Measurements from ENCODE around the gene AZIN2.
"Not testable (repeated sequence)": the region's sequence is repeated elsewhere in the genome, so short reads cannot be mapped to it uniquely, and the experiment has no call there.

Gene AZIN2

DNA sequence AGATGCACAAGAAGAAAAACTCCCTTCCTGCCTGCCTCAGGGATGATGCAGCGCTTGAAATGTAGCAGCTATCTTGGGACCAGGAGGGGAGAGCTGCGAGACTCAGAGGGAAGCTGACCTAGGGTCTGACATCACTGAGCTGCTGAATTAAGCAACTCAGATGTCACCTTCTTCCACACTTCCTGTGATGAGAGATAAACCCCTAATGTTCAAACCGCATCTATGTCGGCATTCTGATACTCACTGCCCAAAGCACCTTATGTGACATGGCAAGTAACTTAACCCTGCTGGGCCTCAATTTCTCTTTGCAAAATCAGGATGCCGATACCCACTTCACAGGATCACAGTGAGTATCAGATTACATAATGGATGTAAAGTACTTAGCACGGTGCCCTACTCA, 35.1 kb upstream of the AZIN2 start:
- no peaks in the 10 kb centered on the region for H3K4me1 ChIP-seq (ENCODE audit: insufficient read depth, low read length)
- 85% methylated on average over 5 of the region's 6 CpGs for WGBS
- no peak overlapping the region for H3K4me3 ChIP-seq (ENCODE audit: low read length)

DNA sequence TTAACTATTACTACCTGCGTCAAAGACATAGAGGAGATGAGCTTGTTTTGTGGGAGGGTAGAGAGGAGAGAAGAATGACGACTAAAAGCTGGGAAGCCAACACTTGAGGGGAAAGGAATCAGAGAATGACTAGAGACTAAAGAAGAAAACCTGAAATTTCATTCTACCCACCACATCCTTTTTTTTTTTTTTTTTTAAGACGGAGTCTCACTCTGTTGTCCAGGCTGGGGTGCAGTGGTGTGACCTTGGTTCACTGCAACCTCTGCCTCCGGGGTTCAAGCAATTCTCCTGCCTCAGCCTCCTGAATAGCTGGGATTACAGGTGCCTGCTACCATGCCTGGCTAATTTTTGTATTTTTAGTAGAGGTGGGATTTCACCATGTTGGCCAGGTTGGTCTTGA, 34.7 kb upstream of the AZIN2 start:
- H3K9me3 ChIP-seq (ENCODE audit: insufficient read depth, low read depth, low read length); H3K27ac ChIP-seq (ENCODE audit: low read depth, low read length); H3K9ac ChIP-seq (ENCODE audit: low read depth, low read length); H3K36me3 ChIP-seq (ENCODE audit: insufficient read depth, low read length); H3K4me1 ChIP-seq (ENCODE audit: insufficient read depth, low read length); H3K27me3 ChIP-seq (ENCODE audit: insufficient read depth, low read length); H3K4me3 ChIP-seq (ENCODE audit: low read length): not testable (repeated sequence)
- WGBS, result 89% methylated on average over 3 of the region's 4 CpGs

More for the DNA sequence above, 35.1 kb upstream of the AZIN2 start:
- Histone ChIP-seq H3K9me3 (ENCODE audit: insufficient read depth, low read depth, low read length) (peaks cover 7% of the 10 kb centered on the region), H3K9ac (ENCODE audit: low read depth, low read length) (no peak overlapping the region), H3K27me3 (ENCODE audit: insufficient read depth, low read length) (no peaks in the 10 kb centered on the region), H3K27ac (ENCODE audit: low read depth, low read length) (no peak overlapping the region), H3K36me3 (ENCODE audit: insufficient read depth, low read length) (no peaks in the 10 kb centered on the region)

GRCh38 chr1:33047290-33047689, 33.7 kb upstream of the AZIN2 start:
- no peaks in the 10 kb centered on the region for H3K4me1 ChIP-seq (ENCODE audit: insufficient read depth, low read length)
- no peak overlapping the region for H3K4me3 ChIP-seq (ENCODE audit: low read length)
- WGBS, result 100% methylated on average over 2 of the region's 2 CpGs
- no peaks in the 10 kb centered on the region for H3K36me3 ChIP-seq (ENCODE audit: insufficient read depth, low read length)
- peaks cover 7% of the 10 kb centered on the region for H3K9me3 ChIP-seq (ENCODE audit: insufficient read depth, low read depth, low read length)
- H3K9ac ChIP-seq (ENCODE audit: low read depth, low read length), result no peak overlapping the region
- no peaks in the 10 kb centered on the region for H3K27me3 ChIP-seq (ENCODE audit: insufficient read depth, low read length)
- H3K27ac ChIP-seq (ENCODE audit: low read depth, low read length), result no peak overlapping the region

DNA sequence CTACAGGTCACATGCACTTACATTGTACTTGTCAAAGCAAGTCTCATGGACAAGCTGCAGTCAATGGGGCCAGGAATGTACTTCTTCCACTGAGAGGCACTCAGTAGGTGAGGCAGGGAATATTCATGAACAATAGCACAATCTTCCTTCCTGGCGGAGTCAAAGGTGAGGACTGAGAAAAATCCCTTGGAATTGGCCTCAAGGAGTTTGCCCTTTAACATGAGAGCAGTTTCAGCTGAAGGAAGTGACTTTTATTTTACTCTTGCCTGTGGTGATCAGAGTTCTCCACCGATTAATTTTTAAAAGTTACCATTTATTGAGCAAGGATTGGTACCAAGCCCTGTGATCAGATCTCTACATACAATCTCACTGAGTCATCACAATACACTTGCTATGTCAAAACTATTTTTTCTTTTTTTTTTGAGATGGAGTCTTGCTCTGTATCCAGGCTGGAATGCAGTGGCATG, 33.1 kb upstream of the AZIN2 start:
- WGBS, result 96% methylated on average over 2 of the region's 2 CpGs
- no peaks in the 10 kb centered on the region for H3K36me3 ChIP-seq (ENCODE audit: insufficient read depth, low read length)
- H3K9ac ChIP-seq (ENCODE audit: low read depth, low read length), result no peak overlapping the region
- H3K4me3 ChIP-seq (ENCODE audit: low read length), result no peak overlapping the region
- H3K27me3 ChIP-seq (ENCODE audit: insufficient read depth, low read length), result no peaks in the 10 kb centered on the region
- no peaks in the 10 kb centered on the region for H3K4me1 ChIP-seq (ENCODE audit: insufficient read depth, low read length)
- H3K9me3 ChIP-seq (ENCODE audit: insufficient read depth, low read depth, low read length), result peaks cover 7% of the 10 kb centered on the region
- no peak overlapping the region for H3K27ac ChIP-seq (ENCODE audit: low read depth, low read length)

- Histone ChIP-seq H3K4me3 (ENCODE audit: low read length) (no peak overlapping the region), H3K27me3 (ENCODE audit: insufficient read depth, low read length) (no peaks in the 10 kb centered on the region), H3K4me1 (ENCODE audit: insufficient read depth, low read length) (no peaks in the 10 kb centered on the region), H3K36me3 (ENCODE audit: insufficient read depth, low read length) (no peaks in the 10 kb centered on the region), H3K9me3 (ENCODE audit: insufficient read depth, low read depth, low read length) (peaks cover 8% of the 10 kb centered on the region), H3K27ac (ENCODE audit: low read depth, low read length) (no peak overlapping the region), H3K9ac (ENCODE audit: low read depth, low read length) (no peak overlapping the region)
- WGBS, result 87% methylated on average over 3 of the region's 3 CpGs
Measured at GRCh38 chr1:33048426-33048825, 32.5 kb upstream of the AZIN2 start.

DNA sequence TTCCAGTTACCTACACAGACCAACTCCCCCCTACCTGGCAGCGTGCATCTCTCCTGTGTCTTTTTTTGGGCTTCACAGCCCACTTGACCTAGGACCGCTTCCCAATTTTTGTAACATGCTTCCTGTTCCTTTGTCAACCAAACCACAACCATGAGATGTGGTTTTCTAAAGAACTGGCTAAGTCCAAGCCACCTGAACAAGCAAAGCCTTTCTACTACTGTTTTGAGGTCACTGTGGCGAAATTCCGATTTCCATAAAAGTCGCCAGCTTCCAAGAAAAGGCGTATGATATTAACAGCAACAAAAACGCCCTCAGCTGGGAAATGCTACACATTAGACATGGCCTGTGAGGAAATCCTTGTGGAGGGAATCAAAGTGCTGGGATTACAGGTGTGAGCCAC, 31.6 kb upstream of the AZIN2 start:
- H3K36me3 ChIP-seq (ENCODE audit: insufficient read depth, low read length), result no peaks in the 10 kb centered on the region
- H3K27me3 ChIP-seq (ENCODE audit: insufficient read depth, low read length), result no peaks in the 10 kb centered on the region
- H3K4me3 ChIP-seq (ENCODE audit: low read length), result no peak overlapping the region
- no peaks in the 10 kb centered on the region for H3K4me1 ChIP-seq (ENCODE audit: insufficient read depth, low read length)
- H3K9ac ChIP-seq (ENCODE audit: low read depth, low read length), result no peak overlapping the region
- WGBS, result 96% methylated on average over 7 of the region's 7 CpGs
- H3K9me3 ChIP-seq (ENCODE audit: insufficient read depth, low read depth, low read length), result peaks cover 9% of the 10 kb centered on the region
- no peak overlapping the region for H3K27ac ChIP-seq (ENCODE audit: low read depth, low read length)

- Histone ChIP-seq H3K27ac (ENCODE audit: low read depth, low read length) (no peak overlapping the region), H3K36me3 (ENCODE audit: insufficient read depth, low read length) (no peaks in the 10 kb centered on the region), H3K27me3 (ENCODE audit: insufficient read depth, low read length) (no peaks in the 10 kb centered on the region), H3K4me1 (ENCODE audit: insufficient read depth, low read length) (no peaks in the 10 kb centered on the region), H3K9me3 (ENCODE audit: insufficient read depth, low read depth, low read length) (peaks cover 9% of the 10 kb centered on the region), H3K4me3 (ENCODE audit: low read length) (no peak overlapping the region), H3K9ac (ENCODE audit: low read depth, low read length) (no peak overlapping the region)
- WGBS, result 96% methylated on average over 10 of the region's 17 CpGs
Measured at GRCh38 chr1:33050221-33051076, 30.5 kb upstream of the AZIN2 start.

DNA sequence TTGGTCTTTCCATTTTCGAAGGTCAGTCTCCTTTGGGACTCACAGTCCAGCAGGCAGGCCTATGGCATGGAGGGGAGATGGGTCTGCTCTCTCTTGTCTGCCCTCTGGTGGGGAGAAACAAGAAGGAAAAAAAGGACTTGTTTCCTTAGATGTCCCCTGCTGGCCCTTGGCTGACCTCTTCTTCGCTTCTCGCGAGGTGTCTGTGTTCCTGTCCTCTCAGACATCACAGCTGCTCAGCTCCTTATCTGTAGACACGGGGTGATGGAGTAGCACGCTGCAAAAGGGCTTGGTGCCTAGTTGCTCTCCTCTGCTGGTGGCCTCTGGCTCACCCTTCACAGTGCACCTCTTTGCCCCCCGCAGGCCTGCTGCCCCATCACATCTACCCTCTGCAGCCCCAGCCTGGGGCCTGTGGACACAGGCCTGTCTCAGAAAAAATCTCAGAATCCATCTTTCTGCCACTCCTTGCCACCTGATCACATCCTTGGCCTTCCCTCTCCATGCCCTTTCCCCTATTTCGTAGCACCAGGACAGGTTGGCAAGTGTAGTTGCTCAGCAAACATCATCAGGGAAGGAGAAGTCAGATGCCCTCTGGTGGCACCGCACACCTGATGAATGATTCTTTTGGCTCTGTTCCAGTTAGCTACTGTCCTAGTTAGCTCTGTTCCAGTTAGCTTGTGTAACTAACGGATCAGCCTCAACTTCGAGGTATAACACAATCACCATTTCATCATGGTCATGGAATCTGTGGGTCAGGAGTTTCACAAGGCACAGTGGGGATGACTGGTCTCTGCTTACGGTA, 25.5 kb upstream of the AZIN2 start:
- WGBS, result 73% methylated on average over 12 of the region's 12 CpGs
- H3K27ac ChIP-seq (ENCODE audit: low read depth, low read length), result no peak overlapping the region
- H3K36me3 ChIP-seq (ENCODE audit: insufficient read depth, low read length), result no peaks in the 10 kb centered on the region
- H3K27me3 ChIP-seq (ENCODE audit: insufficient read depth, low read length), result no peaks in the 10 kb centered on the region
- peaks cover 4% of the 10 kb centered on the region; the same call in 1 of the 2 replicates for H3K9me3 ChIP-seq (ENCODE audit: insufficient read depth, low read depth, low read length)
- no peaks in the 10 kb centered on the region for H3K4me1 ChIP-seq (ENCODE audit: insufficient read depth, low read length)
- H3K4me3 ChIP-seq (ENCODE audit: low read length), result no peak overlapping the region
- H3K9ac ChIP-seq (ENCODE audit: low read depth, low read length), result no peak overlapping the region

- Histone ChIP-seq H3K4me1 (ENCODE audit: insufficient read depth, low read length) (no peaks in the 10 kb centered on the region), H3K4me3 (ENCODE audit: low read length) (no peak overlapping the region), H3K27ac (ENCODE audit: low read depth, low read length) (no peak overlapping the region), H3K9me3 (ENCODE audit: insufficient read depth, low read depth, low read length) (0 out of 2 replicates have a peak, but pooled peaks cover 2% of the 10 kb centered on the region), H3K9ac (ENCODE audit: low read depth, low read length) (no peak overlapping the region), H3K36me3 (ENCODE audit: insufficient read depth, low read length) (no peaks in the 10 kb centered on the region), H3K27me3 (ENCODE audit: insufficient read depth, low read length) (no peaks in the 10 kb centered on the region)
- 97% methylated on average over 3 of the region's 3 CpGs for WGBS
Measured at GRCh38 chr1:33056426-33056825, 24.5 kb upstream of the AZIN2 start.

DNA sequence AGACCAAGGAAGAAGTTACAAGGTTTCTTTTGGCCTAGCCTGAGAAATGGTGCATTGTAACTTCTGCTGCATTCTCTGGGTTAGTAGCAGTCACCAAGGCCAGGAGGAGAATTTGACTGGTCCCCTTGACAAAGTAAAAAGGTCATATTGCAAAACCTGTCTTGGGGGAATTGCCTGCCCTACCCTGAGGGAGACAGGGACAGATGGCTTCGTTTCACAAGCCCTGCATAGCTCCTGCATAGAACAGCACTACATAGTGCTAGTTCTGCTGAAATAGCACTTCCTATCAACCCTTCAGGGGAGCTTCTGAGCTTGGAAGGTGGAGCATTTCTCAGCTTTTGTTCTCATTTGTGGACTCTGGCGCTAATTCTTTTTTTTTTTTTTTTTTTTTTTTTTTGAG, 23.9 kb upstream of the AZIN2 start:
- H3K27ac ChIP-seq (ENCODE audit: low read depth, low read length), result no peak overlapping the region
- no peaks in the 10 kb centered on the region for H3K4me1 ChIP-seq (ENCODE audit: insufficient read depth, low read length)
- H3K9ac ChIP-seq (ENCODE audit: low read depth, low read length), result no peak overlapping the region
- no peaks in the 10 kb centered on the region for H3K36me3 ChIP-seq (ENCODE audit: insufficient read depth, low read length)
- 94% methylated on average over 2 of the region's 2 CpGs for WGBS
- no peak overlapping the region for H3K4me3 ChIP-seq (ENCODE audit: low read length)
- peaks cover 4% of the 10 kb centered on the region; the same call in 1 of the 2 replicates for H3K9me3 ChIP-seq (ENCODE audit: insufficient read depth, low read depth, low read length)
- no peaks in the 10 kb centered on the region for H3K27me3 ChIP-seq (ENCODE audit: insufficient read depth, low read length)

- no peak overlapping the region for H3K9ac ChIP-seq (ENCODE audit: low read depth, low read length)
- H3K4me3 ChIP-seq (ENCODE audit: low read length), result no peak overlapping the region
- H3K9me3 ChIP-seq (ENCODE audit: insufficient read depth, low read depth, low read length), result peaks cover 29% of the 10 kb centered on the region
- H3K4me1 ChIP-seq (ENCODE audit: insufficient read depth, low read length), result no peaks in the 10 kb centered on the region
- H3K27ac ChIP-seq (ENCODE audit: low read depth, low read length), result no peak overlapping the region
- no peaks in the 10 kb centered on the region for H3K27me3 ChIP-seq (ENCODE audit: insufficient read depth, low read length)
- H3K36me3 ChIP-seq (ENCODE audit: insufficient read depth, low read length), result no peaks in the 10 kb centered on the region
- WGBS, result 99% methylated on average over 2 of the region's 2 CpGs
Measured at GRCh38 chr1:33060579-33061083, 20.3 kb upstream of the AZIN2 start.
